Tongue (tissue), 2 donors: ENCODE results near the gene HOXA13. TPM values are rescaled to one million over a fixed set of nuclear protein-coding genes. Genes with fewer than 3 reads are reported as not detected.

Source experiments
- DNase-seq: peaks from one replicate; pipeline ENCODE4 v3.0.0-alpha.2; 2015
- total RNA-seq: library from RNA; depleted of rRNA; stranded (reverse); fragments of >200 nt; gene quantifications from one replicate; pipeline ENCODE4 v1.2.3, GENCODE V29; 2014

The HOXA13 gene
- total RNA-seq, 1 donor from 2014 or later, result not detected

DNA sequence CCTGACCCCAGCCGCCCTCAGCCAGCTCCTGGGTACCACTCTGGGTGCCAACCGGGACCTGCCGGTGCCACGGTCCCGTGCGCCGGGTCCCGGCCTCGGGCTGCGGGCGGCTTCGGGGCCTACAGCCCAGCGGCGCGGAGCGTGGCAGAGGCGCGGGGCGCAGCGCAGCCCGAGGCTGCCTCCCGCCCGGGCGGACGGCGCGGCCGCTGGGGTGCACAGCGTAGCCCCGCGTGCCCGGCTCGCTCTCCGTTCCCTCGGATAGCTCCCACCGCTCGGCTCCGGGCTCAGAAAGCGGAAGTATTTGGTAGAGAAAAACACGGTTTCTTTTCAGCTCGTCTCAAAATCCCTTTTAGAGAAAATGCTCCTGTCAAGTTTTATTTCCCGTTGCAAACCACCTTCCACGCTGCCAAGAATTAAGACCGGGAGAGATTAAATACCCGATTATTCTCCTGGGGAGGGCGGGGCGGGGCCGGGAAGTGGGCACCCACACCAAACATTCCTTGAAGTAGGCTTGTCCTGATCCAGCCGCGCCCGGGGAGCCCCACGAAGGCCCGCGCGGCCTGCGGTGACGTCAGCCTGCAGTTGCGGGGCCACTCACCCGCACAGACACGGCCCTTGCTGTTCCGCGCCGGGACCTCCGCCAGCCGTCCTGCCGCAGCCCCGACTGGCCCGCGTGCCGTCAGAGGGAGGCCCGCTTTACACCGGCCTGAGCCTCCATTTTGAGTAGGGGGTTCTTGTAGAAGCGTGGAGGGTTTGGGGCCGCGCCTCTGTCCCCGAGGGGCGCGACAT is 7.2 kb downstream of the HOXA13 start:
- DNase-seq, result peak; percentile 33

DNA sequence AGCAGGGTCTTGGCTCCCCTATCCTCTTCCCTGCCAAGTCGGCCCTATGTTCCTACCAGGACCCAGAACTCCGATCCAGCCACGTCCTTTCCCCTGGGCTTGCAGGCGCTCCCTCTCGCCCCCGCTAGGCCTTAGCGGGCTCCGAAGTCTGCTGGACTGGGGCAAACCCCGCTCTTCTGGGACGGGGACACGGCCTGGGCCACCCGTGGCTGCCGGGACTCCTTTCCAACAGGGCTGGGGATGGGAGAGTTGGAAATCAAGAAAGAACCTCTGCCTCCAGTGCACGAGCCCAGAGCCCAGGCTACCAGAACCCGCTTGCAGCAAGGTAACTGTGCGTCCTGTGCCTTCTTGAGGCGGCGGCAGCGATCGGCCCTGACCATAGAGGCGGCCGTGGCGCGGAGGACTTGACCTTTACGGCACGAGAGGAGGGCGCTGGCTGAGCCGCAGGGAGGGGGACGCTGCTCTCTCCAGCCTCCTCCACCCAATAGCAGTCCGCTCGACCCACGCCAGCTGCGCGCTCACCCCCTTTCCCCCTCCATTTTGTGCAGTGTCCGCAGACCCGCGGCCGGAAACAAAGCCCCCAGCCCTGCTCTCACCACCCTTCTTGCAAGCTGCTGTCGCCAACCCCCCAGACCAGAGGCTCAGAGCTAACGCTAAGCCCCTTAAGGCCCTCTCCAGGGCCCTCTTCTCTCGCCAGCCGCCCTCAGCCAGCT is 7.9 kb downstream of the HOXA13 start:
- no peak for DNase-seq

DNA sequence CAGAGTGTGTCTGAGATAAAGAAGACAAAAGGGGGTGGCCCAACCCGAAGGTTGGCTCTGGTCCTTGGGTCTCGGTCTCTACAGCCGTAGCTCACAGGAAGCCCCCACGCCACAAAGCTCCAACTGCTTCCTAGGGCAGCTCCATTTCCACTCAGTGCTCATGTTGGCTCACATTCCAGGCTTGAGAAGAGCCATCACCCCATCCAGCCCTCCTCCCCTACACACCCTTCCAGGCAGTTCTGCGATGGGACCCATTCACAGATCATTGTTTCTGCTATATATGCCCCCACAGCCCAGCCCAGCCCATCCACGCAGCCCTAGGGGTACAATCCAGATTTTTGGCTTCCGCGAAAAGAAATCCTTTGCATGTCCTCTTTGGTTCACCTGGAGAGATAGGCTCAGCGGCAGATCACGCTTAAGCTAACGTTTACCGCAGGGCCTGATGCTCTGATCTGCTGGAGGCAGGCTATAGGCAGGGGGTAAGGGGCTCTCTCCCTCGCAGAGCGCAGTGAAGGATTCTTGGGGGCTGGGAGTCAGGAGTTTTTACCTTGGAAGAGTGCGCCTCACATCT is 8.6 kb downstream of the HOXA13 start:
- no peak for DNase-seq

DNA sequence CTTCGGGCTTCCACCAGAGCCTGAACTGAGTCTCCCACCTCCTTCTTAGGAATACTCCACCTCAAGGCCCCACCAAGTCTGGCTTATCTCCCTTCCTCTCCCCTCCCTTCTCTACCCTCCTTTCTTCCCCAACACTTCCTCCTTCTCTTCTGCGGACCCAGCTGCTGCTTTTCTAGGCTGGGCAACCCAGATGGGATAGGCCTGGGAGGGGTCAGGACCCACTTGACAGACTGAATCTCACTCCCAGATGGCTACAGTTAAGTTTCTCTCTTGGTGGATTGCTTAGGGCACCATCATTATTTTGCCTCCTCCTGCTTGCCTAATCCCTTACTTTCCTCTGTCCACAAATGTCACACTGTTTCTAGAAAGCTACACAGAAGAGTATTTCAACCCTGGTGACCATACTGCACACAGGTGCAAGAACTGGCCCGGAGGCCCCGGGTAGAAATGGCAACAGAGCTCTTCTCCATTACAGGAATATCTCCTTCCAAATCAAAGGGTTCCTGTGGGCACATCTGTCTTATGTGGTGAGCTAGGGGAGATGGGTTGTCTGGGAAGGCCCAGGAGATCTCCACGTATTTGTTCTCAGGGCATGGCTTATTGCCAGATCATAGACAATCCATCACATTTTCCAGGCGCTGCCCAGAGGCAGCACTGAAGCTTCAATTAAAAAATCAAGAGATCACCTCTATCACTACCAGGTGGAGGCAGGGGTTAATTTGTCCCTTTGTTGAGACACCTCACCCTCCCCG is 9.7 kb downstream of the HOXA13 start:
- DNase-seq, result no peak

DNA sequence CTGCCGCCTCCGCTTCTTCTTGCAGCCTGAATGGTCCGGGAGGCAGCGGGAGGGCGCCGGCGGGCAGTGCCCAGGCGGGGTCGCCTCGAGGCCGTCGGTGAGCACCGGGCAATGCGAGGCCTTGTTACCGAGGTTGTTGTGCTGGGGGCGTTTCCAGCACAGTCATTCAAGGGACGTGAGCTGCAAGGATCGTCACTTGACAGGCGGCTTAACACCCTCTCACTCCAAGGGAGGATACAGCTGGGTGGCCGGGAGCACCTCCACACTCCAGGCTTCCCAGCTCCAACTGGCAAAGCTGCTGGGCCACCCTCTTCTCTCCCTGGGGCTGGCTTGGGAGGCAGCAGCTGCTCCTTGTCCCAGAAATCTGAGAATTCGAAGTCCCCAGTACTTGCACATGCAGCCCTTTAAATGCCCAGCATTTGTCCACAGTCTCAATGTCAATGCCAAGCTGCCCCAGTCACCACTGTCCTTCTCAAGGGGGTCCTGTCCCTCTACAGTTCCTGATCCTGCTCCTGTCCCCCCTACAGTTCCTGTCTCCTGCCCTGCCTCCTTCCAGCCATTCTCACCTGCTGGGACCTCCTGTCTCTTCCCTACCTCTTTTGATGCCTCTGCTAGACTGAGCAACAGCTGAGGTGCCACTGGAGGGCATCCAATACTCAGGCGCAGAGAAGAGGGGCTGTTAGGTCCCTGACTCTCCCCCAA is 10.4 kb downstream of the HOXA13 start:
- DNase-seq, result no peak

DNA sequence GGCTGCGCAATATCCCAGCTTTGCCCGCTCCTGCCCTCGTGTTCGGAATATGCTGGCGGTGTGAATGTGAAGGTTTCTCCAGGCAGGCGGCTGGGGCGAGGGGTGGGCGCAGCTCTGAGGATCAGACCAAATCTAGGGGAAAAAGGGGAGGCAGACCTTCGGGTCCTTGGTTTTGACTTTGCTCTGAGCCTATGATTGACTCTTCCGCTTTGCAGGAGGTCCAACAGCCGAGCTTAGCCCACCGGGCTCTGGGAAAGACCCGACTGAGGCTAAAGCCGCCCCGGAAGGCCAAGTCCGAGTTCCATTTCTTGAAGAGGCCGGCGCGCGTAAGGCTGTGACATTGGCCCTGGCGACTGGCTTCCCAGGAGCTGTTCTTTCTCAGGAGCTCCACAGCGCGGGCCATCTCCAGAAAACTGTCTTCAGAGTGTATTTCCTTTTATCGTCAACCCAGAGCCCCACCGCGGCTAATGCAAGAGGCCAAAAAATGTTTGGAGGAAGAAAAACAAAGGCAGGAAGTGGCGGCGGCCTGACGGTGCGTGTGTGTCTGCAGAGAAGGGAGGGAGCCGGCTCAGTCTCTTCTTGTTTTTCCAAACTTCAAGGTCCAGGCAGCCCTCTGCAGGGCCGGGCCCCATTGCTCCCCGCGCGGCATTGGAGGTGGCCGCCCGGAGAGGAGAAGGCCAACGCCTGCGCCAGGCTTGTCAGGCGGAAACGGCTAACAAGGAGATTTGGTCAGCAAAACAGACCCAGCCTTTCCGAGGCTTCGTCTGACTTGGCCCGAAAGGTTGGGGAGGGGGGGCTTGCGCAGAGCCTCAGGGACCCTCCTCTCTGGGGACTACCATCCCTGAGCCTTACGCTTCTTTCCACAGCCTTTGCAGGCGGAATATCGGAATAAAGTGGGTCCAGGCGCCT is 11.3 kb downstream of the HOXA13 start:
- no peak for DNase-seq

DNA sequence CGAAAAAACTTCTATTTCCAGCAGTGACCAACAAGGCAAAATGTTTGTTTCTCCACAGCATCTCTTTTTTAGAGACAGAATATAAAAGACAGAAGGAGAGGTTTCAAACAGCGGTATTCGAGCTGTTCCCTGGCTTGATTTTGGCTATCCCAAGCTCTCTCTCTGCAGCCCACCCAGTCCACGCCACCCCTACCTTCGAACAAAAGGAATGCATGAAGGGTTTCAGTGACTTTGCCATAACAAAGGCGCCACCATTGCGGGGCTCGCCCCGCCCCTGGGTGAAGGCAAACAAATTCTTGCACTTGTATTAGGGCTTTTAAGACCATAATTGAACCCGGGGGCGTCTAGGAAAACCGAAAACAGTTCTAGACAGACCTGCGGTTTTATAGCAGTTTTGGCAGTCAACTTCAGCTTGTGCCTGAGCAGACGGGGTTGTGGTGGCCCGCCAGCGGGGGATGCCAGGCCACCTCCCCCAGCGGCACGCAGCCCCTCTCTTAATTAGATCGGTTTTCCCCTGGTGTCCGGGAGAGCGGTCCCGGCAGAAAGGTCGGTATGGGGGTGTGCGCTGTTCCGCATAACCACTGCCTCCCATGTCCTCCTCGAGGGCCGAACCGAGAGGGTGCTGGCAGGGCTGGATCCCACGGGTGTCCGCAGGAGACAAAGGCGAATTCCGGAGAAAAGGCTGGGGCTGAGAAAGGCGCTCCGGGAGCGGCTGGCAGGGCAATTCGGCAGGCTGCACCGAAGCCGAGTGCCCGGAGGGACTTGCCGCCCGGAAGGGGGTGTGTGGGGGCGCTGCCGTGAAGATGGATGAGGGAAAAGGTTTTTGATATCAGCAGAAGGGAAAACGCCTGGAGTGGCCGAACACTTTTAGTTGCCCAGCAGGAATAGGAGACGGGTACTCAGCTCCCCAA is 12.2 kb downstream of the HOXA13 start:
- DNase-seq, result no peak

DNA sequence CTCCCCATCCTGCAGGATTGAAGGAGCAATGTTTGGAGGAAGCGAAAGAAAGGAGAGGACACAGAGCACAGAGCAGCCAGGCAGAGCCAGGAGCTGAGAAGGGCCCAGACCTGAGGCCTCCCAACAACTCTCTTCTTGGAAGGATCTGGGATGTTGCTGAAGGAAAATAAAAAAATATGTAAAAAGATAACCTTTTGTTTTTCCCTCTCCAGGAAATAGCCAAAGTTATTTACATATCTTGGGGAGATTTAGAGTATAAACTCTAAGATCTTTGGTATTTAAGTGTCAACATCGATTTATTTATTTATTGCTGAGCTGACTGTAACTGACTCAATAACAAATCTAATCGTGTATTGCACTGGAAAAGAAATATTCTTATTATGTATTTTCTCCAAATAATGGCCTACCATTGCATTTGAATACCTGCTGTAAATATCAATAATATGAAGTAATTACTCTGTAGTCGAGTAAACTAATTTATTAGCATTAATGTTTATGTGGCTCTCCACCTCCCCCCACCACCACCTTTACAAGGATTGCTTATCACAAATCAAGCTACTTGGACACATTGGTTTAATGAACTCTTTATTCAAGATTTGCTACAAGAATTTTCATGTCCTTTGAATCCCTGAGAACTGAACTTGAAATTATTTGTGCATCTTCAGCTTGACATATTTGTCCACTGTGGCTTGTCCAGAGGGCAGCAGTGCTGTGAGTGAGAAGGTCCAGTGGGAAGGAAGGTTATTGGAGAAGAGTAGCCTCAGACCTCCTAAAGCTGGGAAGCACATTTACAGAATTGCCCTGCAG is 13.0 kb downstream of the HOXA13 start:
- DNase-seq, result no peak

DNA sequence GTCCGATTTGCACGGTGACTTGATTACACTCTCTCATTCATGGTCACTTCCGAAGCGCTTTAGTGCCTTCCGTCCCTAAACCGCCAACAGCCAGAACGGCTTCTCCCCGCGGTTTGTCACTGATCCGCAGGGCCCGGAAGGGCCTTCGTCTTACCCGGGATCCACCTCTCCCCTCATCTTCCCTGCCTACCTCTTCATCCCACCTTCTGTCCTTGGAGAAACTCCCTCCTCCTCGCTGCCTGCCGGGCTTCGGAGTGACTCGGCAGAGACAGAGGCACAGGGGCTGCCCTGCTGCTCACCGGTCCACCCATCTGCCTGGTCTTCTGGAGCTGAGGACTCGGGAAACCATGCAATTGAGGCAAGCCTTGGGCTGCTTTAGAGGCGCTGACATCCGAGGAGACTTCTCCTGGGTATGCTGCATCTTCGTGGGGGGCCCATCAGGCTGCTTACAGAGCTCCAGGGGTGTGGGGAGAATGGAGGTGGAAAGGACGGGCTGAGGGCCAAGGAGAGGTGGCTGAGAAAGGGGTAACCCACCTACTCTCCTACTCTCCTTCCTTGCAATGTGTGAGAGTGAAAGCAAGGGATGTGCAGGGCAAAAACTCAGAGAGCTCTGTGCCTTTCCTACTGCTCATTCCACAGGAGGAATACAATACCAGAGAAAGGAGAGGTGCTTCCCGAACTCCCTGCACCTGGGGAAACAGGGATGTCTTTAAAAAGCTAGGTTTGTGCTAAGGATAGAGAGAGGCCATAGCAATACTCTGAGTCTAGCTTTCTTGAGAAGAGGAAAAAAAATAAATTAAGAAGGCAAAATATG is 13.8 kb downstream of the HOXA13 start:
- no peak for DNase-seq

DNA sequence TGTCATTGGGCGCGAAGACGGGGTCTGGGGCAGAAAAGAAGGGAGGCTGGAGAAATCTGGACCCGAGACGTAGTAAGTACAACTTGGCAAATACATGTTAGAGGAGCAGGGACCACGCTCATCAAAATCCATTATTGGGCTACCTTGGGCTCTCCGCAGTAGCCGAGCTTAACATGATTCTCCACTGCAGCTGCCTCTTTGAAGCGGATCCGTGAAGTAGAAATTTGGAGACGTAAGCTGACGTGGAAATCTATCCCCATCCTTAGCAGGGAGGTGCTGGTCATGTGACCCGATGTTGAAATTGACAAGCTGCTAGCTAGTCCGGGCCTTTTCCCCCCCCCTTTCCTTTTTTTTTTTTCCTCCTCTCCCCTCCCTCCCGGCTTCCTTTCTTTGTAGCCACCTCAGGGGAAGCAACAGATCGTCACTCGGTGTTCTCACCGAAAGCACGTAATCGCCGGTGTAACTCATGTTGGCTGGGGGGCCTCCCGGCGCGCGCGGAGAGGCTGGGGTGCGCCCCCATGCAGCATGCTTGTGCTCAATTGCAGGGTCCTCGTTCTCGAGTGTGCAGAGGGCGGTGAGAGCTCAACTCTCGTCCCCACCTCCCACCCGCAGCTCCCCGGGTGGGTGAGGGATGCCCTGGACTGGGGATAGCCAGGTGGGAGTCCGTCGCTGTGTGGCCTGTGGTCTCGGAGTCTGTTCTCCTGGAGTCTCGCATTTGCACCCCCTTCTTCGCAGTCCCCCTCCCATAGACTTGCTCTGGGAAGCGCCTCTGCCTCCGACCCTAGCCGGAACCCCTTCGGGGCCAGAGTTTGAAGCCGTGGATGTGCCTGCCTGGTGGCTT is 14.7 kb downstream of the HOXA13 start, which contains the start of gene HOXA11:
HOXA11 (minus strand) TSS at position 220 of the 841 bp plus-strand sequence; CDS start at position 132, 88 bp downstream.
- DNase-seq, result no peak

DNA sequence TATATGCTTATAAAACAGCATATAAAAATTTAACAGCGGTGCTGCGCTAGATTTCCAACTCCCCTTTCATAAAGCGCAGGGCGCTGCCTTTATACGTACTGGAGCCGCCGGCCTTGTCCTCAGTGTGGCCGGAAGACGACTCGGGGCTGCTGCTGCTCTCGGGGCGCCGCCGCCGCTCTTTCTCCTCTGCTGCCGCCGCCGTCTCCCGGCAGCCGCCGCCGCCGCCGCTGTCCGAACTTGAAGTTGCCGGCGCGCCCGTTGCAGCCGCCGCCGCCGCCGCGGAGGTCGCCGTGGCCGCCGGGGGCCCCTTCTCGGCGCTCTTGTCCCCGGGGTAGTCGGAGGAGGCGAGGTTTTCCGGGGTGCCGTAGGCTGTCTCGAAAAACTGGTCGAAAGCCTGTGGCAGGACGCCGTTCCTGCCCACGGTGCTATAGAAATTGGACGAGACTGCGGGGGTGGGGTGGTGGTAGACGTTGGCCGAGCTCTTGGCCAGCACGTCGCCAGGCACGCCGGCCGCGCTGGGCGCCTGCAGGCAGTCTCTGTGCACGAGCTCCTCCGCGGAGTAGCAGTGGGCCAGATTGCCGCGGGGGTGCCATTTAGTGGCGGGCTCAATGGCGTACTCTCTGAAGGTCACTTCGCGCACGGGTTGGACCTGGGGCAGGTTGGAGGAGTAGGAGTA is 15.4 kb downstream of the HOXA13 start:
- DNase-seq, result no peak

DNA sequence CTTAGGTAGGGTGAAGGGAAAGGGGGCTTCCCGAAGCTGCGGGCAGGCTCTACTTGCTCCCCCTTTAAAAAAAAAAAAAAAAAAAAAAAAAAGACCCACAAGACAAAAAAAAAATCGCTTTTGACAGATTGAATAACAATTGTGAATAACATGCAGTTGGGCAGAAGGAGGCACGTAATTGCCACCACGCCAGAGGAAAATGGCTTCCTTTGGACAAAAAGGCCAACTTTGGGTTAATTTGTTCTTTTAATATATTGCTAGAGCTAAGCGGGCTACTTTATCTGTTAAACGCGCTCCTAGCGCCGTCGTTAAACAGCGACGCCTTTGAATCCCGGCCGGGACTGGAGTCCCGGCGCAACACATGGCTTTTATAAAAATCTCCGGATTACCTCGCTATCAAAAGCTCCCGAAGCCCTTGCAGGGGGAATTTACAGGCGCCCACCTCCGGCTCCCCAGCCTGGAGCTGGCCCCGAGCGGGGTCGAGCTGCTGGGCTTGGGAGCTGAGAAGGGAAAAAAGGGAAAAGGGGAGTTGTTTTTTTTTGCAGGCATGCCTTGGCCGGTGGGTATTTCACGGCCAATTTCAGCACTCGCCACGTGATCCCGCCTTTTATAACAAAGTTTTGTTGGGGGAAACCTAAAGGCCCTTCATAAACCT is 16.1 kb downstream of the HOXA13 start:
- DNase-seq, result no peak

DNA sequence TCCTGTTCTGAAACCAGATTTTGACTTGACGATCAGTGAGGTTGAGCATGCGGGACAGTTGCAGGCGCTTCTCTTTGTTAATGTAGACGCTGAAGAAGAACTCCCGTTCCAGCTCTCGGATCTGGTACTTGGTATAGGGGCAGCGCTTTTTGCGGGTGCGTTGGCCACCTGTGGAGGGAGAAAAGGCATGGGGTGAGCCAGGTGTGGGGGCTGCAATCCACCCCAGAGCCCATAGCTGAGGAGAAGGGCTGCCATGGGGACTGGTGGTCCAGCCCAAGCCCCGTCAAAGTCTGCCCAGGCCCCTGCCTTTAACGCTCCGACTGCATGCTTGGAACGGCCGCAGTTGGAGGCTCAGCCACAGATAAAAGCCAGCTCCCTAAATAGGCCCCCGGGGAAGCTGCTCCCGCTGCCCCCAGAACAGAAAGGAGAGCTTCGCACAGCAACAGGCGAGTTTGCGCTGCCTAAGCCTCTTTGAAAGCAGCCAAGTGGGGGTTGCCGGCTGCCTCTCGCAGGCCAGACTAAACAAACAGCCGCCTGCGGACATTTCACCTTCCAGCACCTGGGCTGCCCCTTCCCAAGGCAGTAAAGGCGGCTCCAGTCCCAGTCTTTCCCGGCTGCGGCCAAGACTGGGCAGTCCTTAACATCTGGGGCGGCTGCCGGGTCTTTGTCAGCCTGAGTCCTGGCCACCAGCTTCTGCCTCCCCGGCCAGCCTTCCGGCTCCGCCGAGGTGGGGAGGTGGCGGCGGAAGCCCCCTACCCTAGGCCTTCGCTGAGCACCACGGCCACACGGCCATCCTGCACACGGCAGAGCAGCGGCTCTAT is 16.8 kb downstream of the HOXA13 start:
- DNase-seq, result no peak

DNA sequence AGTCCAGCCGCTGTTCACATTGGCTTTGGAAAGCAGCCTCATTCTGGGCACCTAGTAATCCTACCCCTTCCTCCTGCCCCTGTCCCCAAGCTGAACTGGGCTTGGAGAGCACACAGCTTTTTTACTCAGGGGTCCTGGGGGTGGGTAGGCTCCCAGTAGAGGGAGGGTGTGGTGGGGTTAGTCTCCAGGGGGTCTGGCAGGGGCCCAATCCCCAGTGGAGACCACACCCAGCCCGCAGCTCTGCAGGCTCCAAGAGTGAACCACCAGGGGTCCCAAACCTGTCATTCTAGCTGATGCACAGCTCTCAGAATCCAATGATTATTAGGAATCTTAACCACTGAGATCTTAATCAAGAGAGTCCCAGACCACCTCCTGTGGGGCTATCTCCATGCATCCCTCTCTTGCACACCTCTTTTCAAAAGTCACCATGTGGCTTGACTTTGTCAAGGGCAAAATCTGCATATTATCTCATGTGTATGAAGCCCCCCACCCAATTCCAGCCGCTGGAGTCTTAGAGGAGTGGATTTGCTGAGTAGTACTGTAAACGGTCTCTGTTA is 17.5 kb downstream of the HOXA13 start:
- DNase-seq, result no peak
